D721Med (cell line): ENCODE measurements around the gene ADAM15.
A peak's percentile ranks its signal among the peaks of the same experiment; 100 is the strongest.

Source experiments
- DNase-seq: peaks from one replicate; pipeline ENCODE4 v3.0.0; 2011; ENCODE audit warnings: low spot score; ENCODE audit not compliant: insufficient read length
- FAIRE-seq: peaks from 2 replicates; lab custom pipeline; 2011; peaks lifted over from hg19 to GRCh38; lab: Jason Lieb, UNC
- CTCF ChIP-seq: IDR thresholded peaks from 2 replicates; pipeline ENCODE4 v1.5.1; 2012; ENCODE audit warnings: mild to moderate bottlenecking, control low read depth; ENCODE audit not compliant: insufficient read depth; ENCODE audit errors: missing control alignments

ADAM15 gene

DNA sequence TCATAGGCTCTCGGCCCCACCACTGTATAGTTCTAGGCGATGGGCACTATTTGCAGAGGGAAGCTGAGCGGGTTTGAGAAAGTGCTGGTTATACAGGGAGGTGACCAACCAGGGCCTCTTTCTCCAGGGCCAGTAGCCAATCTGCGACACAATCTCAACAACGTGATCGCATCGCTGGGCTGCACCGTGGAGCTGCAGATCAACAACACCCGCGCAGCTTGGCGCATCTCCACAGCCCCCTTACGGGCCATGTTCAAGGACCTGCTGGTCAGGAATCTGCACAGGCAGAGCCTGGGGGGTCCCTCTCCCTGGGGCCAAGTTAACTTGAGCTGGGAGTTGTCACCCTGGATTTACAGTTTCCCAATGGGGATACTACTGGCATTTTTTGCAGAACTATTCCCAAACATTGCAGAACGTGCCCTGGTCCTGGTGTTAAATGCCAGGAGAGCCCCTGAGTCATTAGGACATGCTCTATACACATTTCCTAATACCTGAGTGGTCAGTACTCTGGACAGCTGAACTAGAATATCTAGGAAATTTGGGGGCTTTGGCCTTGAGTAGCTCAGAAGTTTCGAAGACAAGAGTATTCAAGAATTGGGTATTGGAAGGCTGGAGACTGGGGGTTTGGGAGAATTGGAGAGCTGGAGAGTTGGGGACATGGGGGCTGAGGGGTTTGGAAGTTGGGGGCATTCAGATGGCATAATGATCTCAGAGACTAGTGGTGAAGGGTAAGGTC is 10.6 kb upstream of the ADAM15 start:
- TF ChIP-seq CTCF, result no peak
- no peak for DNase-seq
- no peak for FAIRE-seq

- TF ChIP-seq CTCF, result no peak
Measured at GRCh38 chr1:155042789-155043188, 8.3 kb upstream of the ADAM15 start.

DNA sequence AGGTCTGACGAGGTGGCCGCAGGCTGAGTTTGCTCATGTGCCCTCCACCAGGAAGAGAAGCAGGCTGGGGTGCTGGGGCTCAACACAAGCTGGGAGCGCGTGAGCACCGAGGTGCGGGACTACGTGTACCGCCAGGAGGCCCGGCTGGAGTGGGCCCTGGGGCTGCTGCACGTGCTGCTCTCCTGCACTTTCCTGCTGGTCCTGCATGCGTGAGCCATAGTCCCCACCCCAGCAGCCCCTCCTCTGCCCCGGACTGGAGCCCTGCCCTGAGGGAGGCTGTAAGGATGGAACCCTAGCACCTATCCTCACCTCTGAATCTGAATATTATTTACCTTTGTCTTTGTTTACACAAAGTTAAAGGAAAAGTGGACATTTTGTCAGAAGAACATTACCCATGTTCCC is 7.8 kb upstream of the ADAM15 start:
- no peak for TF ChIP-seq CTCF
- no peak for DNase-seq
- FAIRE-seq, result no peak

More at GRCh38 chr1:155042789-155043188, 8.3 kb upstream of the ADAM15 start:
- no peak for DNase-seq
- no peak for FAIRE-seq

DNA sequence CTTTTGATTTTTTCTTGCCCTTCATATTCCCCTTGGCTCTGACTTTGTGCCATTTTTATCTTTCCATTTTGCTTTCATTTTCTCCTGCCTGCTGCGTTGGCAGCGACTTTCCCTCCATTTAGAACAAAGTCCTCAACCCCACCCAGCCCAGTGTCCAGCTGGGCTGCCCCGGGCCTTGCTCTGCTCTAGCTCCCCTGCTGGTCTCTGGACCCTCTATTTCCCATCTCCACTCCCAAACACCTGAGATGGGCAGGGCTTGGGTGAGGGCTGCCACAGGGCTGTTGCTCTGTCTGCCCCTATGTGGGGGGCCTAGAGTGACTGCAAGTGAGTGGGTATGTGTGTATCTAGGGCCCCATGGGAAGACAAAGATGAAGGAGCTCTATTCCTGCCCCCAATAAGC is 7.3 kb upstream of the ADAM15 start:
- TF ChIP-seq CTCF, result no peak
- no peak for FAIRE-seq
- no peak for DNase-seq

DNA sequence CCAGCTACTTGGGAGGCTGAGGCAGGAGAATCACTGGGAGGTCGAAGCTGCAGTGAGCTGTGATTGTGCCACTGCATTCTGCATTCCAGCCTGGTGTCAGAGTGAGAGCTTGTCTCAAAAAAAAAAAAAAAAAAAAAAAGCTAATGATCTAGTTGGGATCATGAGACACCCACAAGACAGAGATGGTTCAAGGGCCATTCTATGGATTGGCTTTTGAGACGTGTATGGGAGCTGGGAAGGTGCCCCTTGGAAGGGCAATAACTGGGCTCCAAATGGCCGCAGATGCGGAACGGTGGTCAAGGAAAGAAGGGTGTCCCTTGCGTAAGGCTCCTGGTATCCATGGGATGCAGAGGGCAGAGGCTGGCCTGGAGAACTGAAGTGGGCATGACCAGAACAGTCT is 6.8 kb upstream of the ADAM15 start:
- FAIRE-seq, result no peak
- no peak for DNase-seq

DNA sequence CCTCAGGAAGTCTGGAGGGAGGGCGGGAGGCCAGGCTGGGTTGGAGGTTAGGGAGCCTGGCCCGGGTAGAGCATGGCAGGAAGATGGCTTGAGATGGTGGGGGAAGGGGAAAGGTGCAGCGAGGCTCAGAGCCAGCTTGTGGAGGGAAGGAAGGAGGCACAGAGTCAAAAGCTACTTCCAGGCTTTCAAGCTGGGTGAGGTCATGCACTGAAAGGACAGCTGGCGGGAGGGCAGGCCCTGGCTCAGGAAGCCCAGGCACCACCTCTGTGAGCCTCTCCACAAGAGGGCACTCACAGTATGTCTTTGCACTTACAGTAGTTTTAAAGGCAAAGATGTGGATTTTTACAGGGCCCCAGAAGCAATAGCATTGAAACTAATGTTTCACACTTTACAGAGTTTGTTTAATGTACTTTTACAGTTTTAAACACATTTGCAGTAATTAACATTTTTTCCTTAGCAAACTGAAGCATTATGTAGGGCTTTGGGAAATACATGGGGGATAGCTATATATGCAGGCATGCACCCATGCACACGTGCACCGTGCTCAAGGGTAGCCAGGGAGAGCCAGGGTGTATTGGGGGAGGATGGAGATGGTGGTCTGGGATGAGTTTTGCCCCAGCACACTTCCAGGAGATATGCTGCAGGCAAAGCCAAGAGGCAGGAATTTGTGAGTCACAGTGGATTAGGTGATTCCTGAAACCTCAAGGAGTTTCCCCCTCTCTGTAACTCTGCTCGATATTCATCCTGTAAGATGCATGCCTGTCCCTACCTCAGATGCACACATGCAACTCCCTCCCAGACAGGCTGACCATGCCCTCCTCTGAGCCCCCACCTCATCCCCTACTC is 6.1 kb upstream of the ADAM15 start:
- FAIRE-seq, result peak; percentile 25
- TF ChIP-seq CTCF, result peak; percentile 85

More for the DNA sequence above, 6.8 kb upstream of the ADAM15 start:
- no peak for TF ChIP-seq CTCF

More for the DNA sequence above, 6.1 kb upstream of the ADAM15 start:
- peak; percentile 85 for DNase-seq
